OCI-LY7 (cell line): ENCODE data around the gene DMXL2. TPM values are rescaled to one million over a fixed set of nuclear protein-coding genes. Genes with fewer than 3 reads are reported as not detected.
"Not testable (repeated sequence)": the region's sequence is repeated elsewhere in the genome, so short reads cannot be mapped to it uniquely, and the experiment has no call there.

Experiments used
- BruUV-seq: library from RNA; stranded (reverse); fragments of 400-500 nt; replicated peaks from 2 replicates; lab custom pipeline; 2021; lab: Mats Ljungman, UMichigan
- CTCF ChIA-PET: fragments of 300-600 bp; sonication (Branson Sonifier 250); formaldehyde crosslinking; loops from one replicate; lab custom pipeline; 2022; ENCODE audit warnings: antibody characterized with exemption; ENCODE audit not compliant: unreplicated experiment; lab: Charles Lee
- POLR2A ChIA-PET: fragments of 300-600 bp; sonication (Branson Sonifier 250); formaldehyde crosslinking; loops from one replicate; lab custom pipeline; 2022; ENCODE audit warnings: antibody characterized with exemption; lab: Charles Lee
- DNase-seq: peaks from one replicate; pipeline ENCODE4 v3.0.0-alpha.2; 2015; ENCODE audit warnings: low spot score
- H2AFZ ChIP-seq: fragments of 200-600 bp; sonication (generic), shearing (Covaris generic); 2 replicates; pipeline ENCODE4 v1.6.1; 2014; ENCODE audit warnings: mild to moderate bottlenecking, antibody characterized with exemption, low read length, moderate library complexity
- H3K27ac ChIP-seq: fragments of 200-600 bp; sonication (generic); 2 replicates; pipeline ENCODE4 v1.5.1; 2014; ENCODE audit warnings: mixed run types, low read depth, mild to moderate bottlenecking, moderate library complexity, low read length, inconsistent platforms; ENCODE audit not compliant: poor library complexity, severe bottlenecking
- H3K36me3 ChIP-seq: fragments of 200-600 bp; sonication (generic); 2 replicates; pipeline ENCODE4 v1.6.1; 2014; ENCODE audit warnings: mild to moderate bottlenecking, antibody characterized with exemption, low read length, moderate library complexity, mixed read lengths; ENCODE audit not compliant: insufficient read depth
- H3K4me1 ChIP-seq: fragments of 200-600 bp; sonication (generic); 2 replicates; pipeline ENCODE4 v1.5.1; 2014; ENCODE audit warnings: mild to moderate bottlenecking, low read length; ENCODE audit not compliant: insufficient read depth, poor library complexity, severe bottlenecking
- H3K4me2 ChIP-seq: fragments of 200-600 bp; sonication (generic); 2 replicates; pipeline ENCODE4 v1.6.1; 2014; ENCODE audit warnings: mild to moderate bottlenecking, low read length
- H3K4me3 ChIP-seq: fragments of 200-600 bp; sonication (generic); 2 replicates; pipeline ENCODE4 v1.5.1; 2014; ENCODE audit warnings: mild to moderate bottlenecking, low read depth, low read length; ENCODE audit not compliant: poor library complexity, severe bottlenecking
- H3K79me2 ChIP-seq: fragments of 200-600 bp; sonication (generic); 2 replicates; pipeline ENCODE4 v1.6.1; 2016; ENCODE audit warnings: low read depth, mild to moderate bottlenecking, low read length, moderate library complexity, mixed read lengths; ENCODE audit not compliant: insufficient read depth
- H3K9me2 ChIP-seq: fragments of 200-600 bp; sonication (generic); 2 replicates; pipeline ENCODE4 v1.6.1; 2016; ENCODE audit warnings: mild to moderate bottlenecking, low read length, mixed read lengths; ENCODE audit not compliant: insufficient read depth
- H3K9me3 ChIP-seq: fragments of 200-600 bp; sonication (generic); 2 replicates; pipeline ENCODE4 v1.6.1; 2014; ENCODE audit warnings: mild to moderate bottlenecking, mixed run types, low read length, mixed read lengths
- H4K20me1 ChIP-seq: fragments of 200-600 bp; sonication (generic); 2 replicates; pipeline ENCODE4 v1.6.1; 2014; ENCODE audit warnings: mild to moderate bottlenecking, antibody characterized with exemption, low read length, moderate library complexity, mixed read lengths; ENCODE audit not compliant: insufficient read depth
- EZH2phosphoT487 ChIP-seq: fragments of 200-600 bp; sonication (generic); IDR thresholded peaks from 2 replicates; pipeline ENCODE4 v1.6.1; 2018; ENCODE audit warnings: low read depth, borderline replicate concordance, mild to moderate bottlenecking, mixed run types, antibody characterized with exemption, low read length, moderate library complexity, mixed read lengths
- intact Hi-C: fragments of 100-400 bp; cut with micrococcal nuclease; formaldehyde crosslinking; loops from one replicate; pipeline ENCODE4 v1.10.0; 2022; ENCODE audit not compliant: unreplicated experiment
- total RNA-seq, 2 experiments: library from RNA; depleted of rRNA in 1 of 2; stranded (reverse); fragments of >200 nt in 1 of 2; shearing (Covaris generic) in 1 of 2; gene quantifications; 2 replicates each; pipeline ENCODE4 v1.2.3, GENCODE V29; 2014 to 2022
- TF ChIP-seq, protein P1 (sequence below): fragments of 200-600 bp; sonication (generic); conservative IDR thresholded peaks from 2 replicates; pipeline ENCODE4 v1.5.1; 2014; ENCODE audit warnings: mild to moderate bottlenecking, antibody characterized with exemption, low read length, moderate library complexity, mixed read lengths

Gene DMXL2
- total RNA-seq, 2 experiments from 2014 or later = 0.32 to 0.47 TPM

DNA sequence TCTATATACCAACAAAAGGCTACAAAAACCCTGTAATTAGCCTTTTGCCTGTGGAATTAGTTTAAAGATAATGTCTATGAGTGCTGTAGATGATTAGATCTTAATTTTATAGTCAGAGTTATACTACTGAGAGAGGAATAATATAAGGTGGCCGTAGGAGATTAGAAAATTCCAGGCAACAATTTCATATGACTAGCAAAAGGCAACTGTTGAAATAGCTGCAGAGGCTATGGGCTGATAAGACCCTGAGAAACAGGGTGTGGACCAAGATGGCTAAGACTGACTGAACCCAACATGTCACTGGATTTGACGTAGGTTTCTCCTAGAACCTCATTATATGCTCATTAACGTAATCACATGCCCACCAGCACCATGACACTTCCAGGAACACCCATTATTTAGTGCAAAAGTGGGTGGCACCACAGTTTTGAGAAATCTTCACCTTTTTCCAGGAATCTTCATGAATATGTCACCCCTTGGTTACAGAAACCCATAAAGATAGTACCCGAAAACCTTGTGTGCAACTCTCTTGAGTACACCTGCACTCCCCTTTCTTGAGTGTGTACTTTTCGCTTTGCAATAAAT lies 29.6 kb upstream of the DMXL2 start:
- H4K20me1 ChIP-seq = no peaks in the 10 kb centered on the region
- H3K9me2 ChIP-seq = no peaks in the 10 kb centered on the region
- no peak for DNase-seq
- H3K79me2 ChIP-seq = no peaks in the 10 kb centered on the region
- H3K4me1 ChIP-seq = peaks cover under 1% of the 10 kb centered on the region
- no peak overlapping the region for H2AFZ ChIP-seq
- intact Hi-C loops = loop anchor here (10.0 kb wide), 2 partner anchors 83 to 253 kb away; partner anchors contain the start of gene LYSMD2
- H3K9me3 ChIP-seq = no peaks in the 10 kb centered on the region
- H3K36me3 ChIP-seq = no peaks in the 10 kb centered on the region
- POLR2A ChIA-PET = no interaction called here
- no peak overlapping the region for H3K27ac ChIP-seq
- TF ChIP-seq, protein P1, sequence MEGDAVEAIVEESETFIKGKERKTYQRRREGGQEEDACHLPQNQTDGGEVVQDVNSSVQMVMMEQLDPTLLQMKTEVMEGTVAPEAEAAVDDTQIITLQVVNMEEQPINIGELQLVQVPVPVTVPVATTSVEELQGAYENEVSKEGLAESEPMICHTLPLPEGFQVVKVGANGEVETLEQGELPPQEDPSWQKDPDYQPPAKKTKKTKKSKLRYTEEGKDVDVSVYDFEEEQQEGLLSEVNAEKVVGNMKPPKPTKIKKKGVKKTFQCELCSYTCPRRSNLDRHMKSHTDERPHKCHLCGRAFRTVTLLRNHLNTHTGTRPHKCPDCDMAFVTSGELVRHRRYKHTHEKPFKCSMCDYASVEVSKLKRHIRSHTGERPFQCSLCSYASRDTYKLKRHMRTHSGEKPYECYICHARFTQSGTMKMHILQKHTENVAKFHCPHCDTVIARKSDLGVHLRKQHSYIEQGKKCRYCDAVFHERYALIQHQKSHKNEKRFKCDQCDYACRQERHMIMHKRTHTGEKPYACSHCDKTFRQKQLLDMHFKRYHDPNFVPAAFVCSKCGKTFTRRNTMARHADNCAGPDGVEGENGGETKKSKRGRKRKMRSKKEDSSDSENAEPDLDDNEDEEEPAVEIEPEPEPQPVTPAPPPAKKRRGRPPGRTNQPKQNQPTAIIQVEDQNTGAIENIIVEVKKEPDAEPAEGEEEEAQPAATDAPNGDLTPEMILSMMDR = no peak
- no peak for TF ChIP-seq EZH2phosphoT487
- no peak overlapping the region for H3K4me2 ChIP-seq
- CTCF ChIA-PET = no interaction called here
- BruUV-seq = no TSS peak
- no peak overlapping the region for H3K4me3 ChIP-seq

DNA sequence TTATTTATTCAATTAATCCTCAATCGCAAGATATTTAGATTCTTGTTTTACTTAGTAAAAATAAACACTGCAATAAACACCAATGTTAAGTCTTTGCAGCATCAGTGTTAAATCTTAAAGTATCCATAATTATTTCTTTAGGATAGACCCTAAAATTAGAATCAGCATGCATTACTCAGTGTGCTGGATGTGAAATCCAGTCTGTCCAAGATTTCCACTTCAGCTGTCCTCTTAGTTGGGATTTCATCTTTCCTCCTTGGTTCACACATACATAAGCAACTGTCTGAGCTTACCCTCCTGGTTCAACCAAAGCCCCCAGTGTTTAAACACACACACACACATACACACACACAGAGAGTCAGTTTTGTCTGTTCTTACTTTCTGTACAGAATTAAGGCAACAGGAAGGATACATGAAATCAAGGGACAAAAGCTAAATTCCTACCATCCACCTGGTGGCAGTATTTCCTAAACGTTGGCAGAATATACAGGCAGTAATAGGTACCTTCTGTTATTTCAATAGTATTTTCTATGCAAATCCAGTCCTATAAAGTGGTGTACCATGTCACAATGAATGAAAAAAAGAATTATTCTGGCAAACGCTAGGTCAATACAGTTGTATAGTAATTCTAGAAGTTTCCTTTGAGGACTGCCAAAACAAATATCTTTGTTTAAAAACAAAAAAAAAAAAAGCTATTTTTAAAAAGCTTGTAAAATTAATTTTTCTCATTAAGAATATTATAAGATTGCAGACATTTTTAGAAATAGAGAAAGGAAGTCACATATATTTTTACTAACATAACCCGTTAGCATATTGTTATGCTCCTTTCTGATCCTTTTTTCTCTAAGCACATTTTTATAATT lies 27.3 kb upstream of the DMXL2 start:
- H3K9me3 ChIP-seq = no peaks in the 10 kb centered on the region
- H2AFZ ChIP-seq = no peak overlapping the region
- intact Hi-C loops = loop anchor here (1.0 to 10.0 kb wide), 3 partner anchors 85 to 255 kb away; partner anchors contain the start of gene LYSMD2
- ChIA-PET CTCF (no interaction called here), POLR2A (interaction anchor here (0.6 to 0.8 kb wide), 3 partner anchors 38 to 427 kb away, joined by 3 read pairs; no protein-coding TSS in a partner anchor)
- H3K79me2 ChIP-seq = no peaks in the 10 kb centered on the region
- no peak overlapping the region for H3K27ac ChIP-seq
- no peaks in the 10 kb centered on the region for H3K36me3 ChIP-seq
- H4K20me1 ChIP-seq = no peaks in the 10 kb centered on the region
- TF ChIP-seq EZH2phosphoT487 = no peak
- TF ChIP-seq, protein P1 = peak; percentile 94
- no peak overlapping the region for H3K4me3 ChIP-seq
- no TSS peak for BruUV-seq
- peak; percentile 66 for DNase-seq
- H3K9me2 ChIP-seq = no peaks in the 10 kb centered on the region
- H3K4me1 ChIP-seq = peaks cover 4% of the 10 kb centered on the region
- H3K4me2 ChIP-seq = no peak overlapping the region

DNA sequence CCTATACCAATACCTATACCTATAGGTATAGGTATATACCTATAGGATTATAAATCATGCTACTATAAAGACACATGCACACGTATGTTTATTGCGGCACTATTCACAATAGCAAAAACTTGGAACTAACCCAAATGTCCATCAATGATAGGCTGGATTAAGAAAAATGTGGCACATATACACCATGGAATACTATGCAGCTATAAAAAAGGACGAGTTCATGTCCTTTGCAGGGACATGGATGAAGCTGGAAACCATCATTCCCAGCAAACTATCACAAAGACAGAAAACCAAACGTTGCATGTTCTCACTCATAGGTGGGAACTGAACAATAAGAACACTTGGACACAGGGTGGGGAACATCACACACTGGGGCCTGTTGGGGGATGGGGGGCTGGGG lies 26.1 kb upstream of the DMXL2 start:
- BruUV-seq, intact Hi-C loops, CTCF ChIA-PET: not testable (repeated sequence)

DNA sequence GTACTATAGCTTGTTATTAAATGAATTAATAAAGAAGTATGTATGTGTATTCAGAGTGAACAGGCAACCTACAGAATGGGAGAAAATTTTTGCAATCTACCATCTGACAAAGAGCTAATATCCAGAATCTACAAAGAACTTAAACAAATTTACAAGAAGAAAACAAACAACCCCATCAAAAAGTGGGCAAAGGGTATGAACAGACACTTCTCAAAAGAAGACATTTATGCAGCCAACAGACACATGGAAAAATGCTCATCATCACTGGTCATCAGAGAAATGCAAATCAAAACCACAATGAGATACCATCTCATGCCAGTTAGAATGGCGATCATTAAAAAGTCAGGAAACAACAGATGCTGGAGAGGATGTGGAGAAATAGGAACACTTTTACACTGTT lies 25.5 kb upstream of the DMXL2 start:
- H3K4me2 ChIP-seq, H3K27ac ChIP-seq, H3K9me2 ChIP-seq, H2AFZ ChIP-seq, POLR2A ChIA-PET, H3K4me3 ChIP-seq, CTCF ChIA-PET, BruUV-seq, H3K36me3 ChIP-seq, H3K4me1 ChIP-seq, DNase-seq, intact Hi-C loops, H4K20me1 ChIP-seq, H3K79me2 ChIP-seq, H3K9me3 ChIP-seq: not testable (repeated sequence)

More for the DNA sequence above, 26.1 kb upstream of the DMXL2 start:
- H3K9me2 ChIP-seq, H4K20me1 ChIP-seq, H3K79me2 ChIP-seq, H3K36me3 ChIP-seq, DNase-seq, H3K4me3 ChIP-seq, POLR2A ChIA-PET, H3K4me1 ChIP-seq, H2AFZ ChIP-seq, H3K27ac ChIP-seq, H3K4me2 ChIP-seq, H3K9me3 ChIP-seq: not testable (repeated sequence)
